ENCODE data around the gene UBD.

The UBD gene

DNA sequence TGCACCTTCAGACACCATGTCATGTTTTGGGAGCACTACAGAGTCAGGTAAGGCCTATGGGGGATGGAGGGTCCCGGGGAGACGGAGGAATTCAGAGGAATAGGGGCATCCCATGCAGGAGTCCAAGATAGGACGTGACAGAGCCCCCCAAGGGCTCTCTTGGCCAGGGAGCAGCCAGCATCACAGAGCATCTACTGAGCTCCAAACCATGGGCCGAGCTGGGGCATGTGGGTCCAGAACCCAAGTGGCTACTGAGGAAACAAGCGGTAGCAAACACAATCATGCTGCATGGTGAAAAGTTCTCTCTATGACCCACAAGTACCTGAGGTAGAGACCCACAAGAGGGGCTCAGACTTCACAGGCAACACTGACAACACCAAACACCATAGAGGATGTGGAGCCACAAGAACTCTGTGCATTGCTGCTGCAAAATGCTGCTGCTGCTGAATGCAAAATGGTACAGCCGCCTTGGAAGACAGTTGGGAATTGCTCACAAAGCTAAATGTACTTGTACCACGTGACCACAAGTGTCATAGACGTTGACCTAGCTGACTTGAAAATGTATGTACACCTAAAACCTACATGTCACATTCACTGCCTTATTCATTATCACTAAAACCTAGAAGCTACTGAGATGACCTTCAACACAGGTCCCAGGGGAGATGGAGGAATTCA lies 38.4 kb downstream of the UBD start:
- ChIA-PET CTCF (no interaction called here), POLR2A (no interaction called here)
- H3K4me3 ChIP-seq (ENCODE audit: low read depth, low read length) = no peak overlapping the region
- DNase-seq (ENCODE audit: low read depth, low spot score) = no peak
- TF ChIP-seq, protein P1, sequence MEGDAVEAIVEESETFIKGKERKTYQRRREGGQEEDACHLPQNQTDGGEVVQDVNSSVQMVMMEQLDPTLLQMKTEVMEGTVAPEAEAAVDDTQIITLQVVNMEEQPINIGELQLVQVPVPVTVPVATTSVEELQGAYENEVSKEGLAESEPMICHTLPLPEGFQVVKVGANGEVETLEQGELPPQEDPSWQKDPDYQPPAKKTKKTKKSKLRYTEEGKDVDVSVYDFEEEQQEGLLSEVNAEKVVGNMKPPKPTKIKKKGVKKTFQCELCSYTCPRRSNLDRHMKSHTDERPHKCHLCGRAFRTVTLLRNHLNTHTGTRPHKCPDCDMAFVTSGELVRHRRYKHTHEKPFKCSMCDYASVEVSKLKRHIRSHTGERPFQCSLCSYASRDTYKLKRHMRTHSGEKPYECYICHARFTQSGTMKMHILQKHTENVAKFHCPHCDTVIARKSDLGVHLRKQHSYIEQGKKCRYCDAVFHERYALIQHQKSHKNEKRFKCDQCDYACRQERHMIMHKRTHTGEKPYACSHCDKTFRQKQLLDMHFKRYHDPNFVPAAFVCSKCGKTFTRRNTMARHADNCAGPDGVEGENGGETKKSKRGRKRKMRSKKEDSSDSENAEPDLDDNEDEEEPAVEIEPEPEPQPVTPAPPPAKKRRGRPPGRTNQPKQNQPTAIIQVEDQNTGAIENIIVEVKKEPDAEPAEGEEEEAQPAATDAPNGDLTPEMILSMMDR (IDR thresholded peaks at IDR 0.05; ENCODE audit: insufficient read depth, low read length, missing control alignments) = no peak

DNA sequence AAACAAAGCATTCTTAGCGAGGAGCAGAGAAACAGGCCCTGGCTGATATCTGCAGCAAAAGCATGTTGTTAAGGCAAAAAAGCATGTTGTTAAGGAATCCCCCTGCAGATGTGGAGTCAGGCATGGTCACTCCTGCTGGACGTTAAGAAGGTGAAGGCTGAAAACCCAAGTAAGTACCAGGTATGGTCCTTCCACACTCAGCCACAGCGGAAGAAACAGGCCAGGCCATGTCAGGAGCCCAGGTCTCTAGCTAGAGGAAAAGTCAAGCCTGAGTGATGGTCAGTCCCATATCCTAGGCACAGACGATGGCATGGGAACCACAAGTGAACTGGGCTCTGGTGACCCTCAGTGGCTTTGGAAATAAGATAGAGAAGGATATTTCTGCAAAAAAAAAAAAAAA lies 39.3 kb downstream of the UBD start:
- ChIA-PET CTCF (no interaction called here), POLR2A (no interaction called here)
- TF ChIP-seq, protein P1 (IDR thresholded peaks at IDR 0.05; ENCODE audit: insufficient read depth, low read length, missing control alignments) = no peak
- no peak overlapping the region for H3K4me3 ChIP-seq (ENCODE audit: low read depth, low read length)
- DNase-seq (ENCODE audit: low read depth, low spot score) = no peak

DNA sequence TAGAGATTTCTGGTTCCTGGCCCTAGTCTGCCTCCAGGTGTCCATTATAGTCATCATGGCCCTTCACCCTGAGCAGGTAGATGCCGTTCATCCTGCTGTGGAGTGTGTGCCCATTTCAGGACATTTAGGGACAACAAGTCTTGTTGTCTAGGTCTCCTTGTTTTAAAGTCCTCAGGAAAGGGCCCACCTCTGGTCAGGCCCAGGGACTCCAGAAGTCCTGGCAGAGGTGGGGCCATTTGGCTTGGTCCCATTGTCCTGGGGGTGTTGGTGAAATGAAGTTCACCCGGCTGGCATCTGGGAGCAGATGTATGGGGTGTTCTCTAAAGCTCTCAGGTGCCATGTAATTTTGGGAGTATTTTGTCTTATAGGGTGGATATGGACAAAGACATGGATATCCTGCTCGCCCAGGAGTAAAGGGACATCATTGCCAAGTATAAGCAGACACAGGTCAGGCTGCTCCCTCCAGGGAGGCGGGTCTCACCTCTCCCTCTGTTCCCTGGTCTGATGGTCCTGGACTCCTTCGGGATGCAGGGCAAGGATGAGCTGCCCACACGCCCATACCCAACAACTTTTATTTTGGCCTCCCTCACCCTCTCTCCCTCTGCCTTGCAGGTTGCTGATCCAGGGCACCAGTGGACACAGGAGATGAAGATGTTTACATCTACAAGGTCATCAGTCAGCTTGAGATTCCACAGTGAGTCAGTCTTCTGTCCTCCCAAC lies 40.1 kb downstream of the UBD start:
- ChIA-PET CTCF (no interaction called here), POLR2A (no interaction called here)
- no peak for DNase-seq (ENCODE audit: low read depth, low spot score)
- TF ChIP-seq, protein P1 (IDR thresholded peaks at IDR 0.05; ENCODE audit: insufficient read depth, low read length, missing control alignments) = no peak
- no peak overlapping the region for H3K4me3 ChIP-seq (ENCODE audit: low read depth, low read length)

DNA sequence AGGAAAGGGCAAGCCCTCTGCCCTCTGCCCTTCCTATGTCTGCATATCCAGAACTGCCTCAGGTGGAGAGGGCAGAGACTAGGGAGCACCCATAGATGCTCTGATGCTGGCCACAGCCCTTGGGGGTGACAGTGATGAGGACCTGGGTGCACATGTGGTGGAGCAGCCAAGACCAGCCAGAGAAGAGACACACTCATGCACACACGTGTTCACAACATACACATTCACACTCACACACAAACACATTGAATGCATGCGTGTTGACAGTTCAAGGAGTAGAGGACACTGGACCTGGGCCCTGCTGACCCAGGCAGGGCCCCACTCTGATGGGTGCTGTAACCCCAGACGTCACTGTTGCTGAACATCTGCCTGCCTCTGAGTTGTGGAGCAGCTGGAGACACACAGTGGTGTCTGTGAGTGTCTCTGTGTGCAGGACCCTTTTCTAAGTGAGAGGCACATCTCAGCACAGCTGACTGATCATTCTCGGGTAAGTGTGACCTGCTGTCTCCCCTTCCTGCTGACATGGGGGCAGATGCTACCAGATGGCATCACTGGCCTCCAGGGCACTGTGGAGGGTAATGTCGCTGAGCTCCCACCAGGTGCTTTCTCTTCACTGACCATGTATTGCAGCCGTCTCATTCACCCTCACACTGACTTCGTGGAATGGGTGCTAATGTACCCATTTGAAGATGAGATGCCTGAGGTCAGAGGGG lies 41.6 kb downstream of the UBD start:
- TF ChIP-seq, protein P1 (IDR thresholded peaks at IDR 0.05; ENCODE audit: insufficient read depth, low read length, missing control alignments) = no peak
- no peak overlapping the region for H3K4me3 ChIP-seq (ENCODE audit: low read depth, low read length)
- POLR2A ChIA-PET = no interaction called here
- CTCF ChIA-PET = no interaction called here
- DNase-seq (ENCODE audit: low read depth, low spot score) = no peak

DNA sequence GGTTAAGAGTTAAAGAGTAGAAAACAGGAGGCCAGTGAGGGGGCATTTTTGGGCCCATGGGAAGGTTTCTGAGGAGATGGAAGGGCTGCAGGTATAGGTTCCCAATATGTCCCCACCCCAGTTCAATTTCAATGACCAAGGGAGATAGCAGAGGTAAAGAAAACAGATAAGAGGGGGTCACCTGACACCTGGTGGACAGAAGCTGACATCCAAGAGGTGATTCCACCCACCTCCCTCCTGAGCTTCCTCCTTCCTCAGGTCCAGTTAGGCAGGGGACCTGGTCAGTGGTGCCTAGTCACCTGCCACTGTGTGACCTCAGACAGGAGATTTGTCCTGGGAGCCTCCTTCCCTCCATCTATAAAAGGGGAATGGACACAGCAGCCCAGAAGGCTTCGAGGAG lies 42.3 kb downstream of the UBD start:
- ChIA-PET POLR2A (no interaction called here), CTCF (no interaction called here)
- TF ChIP-seq, protein P1 (IDR thresholded peaks at IDR 0.05; ENCODE audit: insufficient read depth, low read length, missing control alignments) = no peak
- no peak overlapping the region for H3K4me3 ChIP-seq (ENCODE audit: low read depth, low read length)
- no peak for DNase-seq (ENCODE audit: low read depth, low spot score)

DNA sequence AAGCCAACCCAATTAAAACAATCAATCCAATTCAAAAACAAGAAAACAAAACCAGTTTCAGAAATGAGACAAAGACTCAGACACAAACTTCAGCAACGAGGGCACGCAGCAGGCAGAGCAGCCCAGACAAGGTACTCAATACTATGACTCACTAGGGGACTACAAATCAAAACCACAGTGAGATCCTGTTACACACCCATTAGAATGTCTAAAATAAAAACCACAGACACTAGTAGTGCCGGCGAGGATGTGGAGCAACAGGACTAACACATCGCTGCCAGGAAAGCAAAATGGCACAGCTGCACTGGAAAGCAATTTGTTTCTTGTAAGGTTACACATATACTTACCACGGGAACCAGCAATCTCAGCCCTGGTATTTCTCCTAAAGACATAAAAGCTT lies 43.4 kb downstream of the UBD start:
- no peak for DNase-seq (ENCODE audit: low read depth, low spot score)
- ChIA-PET POLR2A (no interaction called here), CTCF (no interaction called here)
- no peak overlapping the region for H3K4me3 ChIP-seq (ENCODE audit: low read depth, low read length)
- TF ChIP-seq, protein P1 (IDR thresholded peaks at IDR 0.05; ENCODE audit: insufficient read depth, low read length, missing control alignments) = no peak
